Testis (tissue), 5 donors: ENCODE measurements around the gene CD151. TPM values are rescaled to one million over a fixed set of nuclear protein-coding genes. Genes with fewer than 3 reads are reported as not detected.
A peak's percentile ranks its signal among the peaks of the same experiment; 100 is the strongest.

ENCODE experiments used
- DNase-seq: peaks from one replicate; pipeline ENCODE4 v3.0.0-alpha.2; 2019
- H3K27ac ChIP-seq, 2 donors: fragments of 200-600 bp; sonication (generic); one replicate each; pipeline ENCODE4 v1.5.1; 2019
- H3K27me3 ChIP-seq: fragments of 200-600 bp; sonication (generic); one replicate; pipeline ENCODE4 v1.5.1; 2019
- H3K36me3 ChIP-seq: fragments of 200-600 bp; sonication (generic); one replicate; pipeline ENCODE4 v1.5.1; 2017; ENCODE audit warnings: low read depth; ENCODE audit errors: missing control alignments
- H3K4me1 ChIP-seq: fragments of 200-600 bp; sonication (generic); one replicate; pipeline ENCODE4 v1.5.1; 2019
- H3K4me3 ChIP-seq, 2 donors: fragments of 200-600 bp; sonication (generic); one replicate each; pipeline ENCODE4 v1.5.1; 2017 to 2019
- H3K9me3 ChIP-seq: fragments of 200-600 bp; sonication (generic); one replicate; pipeline ENCODE4 v1.5.1; 2017
- POLR2A ChIP-seq: fragments of 450-650 bp; IDR thresholded peaks from one replicate; pipeline ENCODE4 v1.6.1; 2017; ENCODE audit warnings: antibody characterized with exemption, mild to moderate bottlenecking, moderate library complexity
- WGBS, 2 donors: methylation state at CpG; one replicate each; pipeline ENCODE4 v1.1.5; 2018; 5-methylcytosine and 5-hydroxymethylcytosine counted together
- intact Hi-C: fragments of 100-400 bp; cut with DNase I; formaldehyde crosslinking; loops from one replicate; pipeline ENCODE4 v1.15.1; 2023; ENCODE audit warnings: low total_unique reads
- long read RNA-seq, 2 donors: transcript quantifications; one replicate each; lab custom pipeline, GENCODE V29; 2026
- polyA plus RNA-seq: library from polyadenylated mRNA; stranded (reverse); fragments of 350-450 nt; fragmentation: Illumina TruSeq; extraction: RNeasy Lipid Tissue Mini Kit (QIAGEN cat#74804); gene quantifications from one replicate; pipeline ENCODE4 v1.2.3, GENCODE V29; 2014; ENCODE audit warnings: low read depth, low replicate concordance; ENCODE audit not compliant: insufficient read depth
- total RNA-seq, 2 donors: library from RNA; depleted of rRNA; stranded (reverse); fragments of >200 nt; gene quantifications; one replicate each; pipeline ENCODE4 v1.2.3, GENCODE V29; 2016
- TF ChIP-seq, protein P1 (sequence below), 3 experiments: fragments of 450-650 bp in 2 of 3; fragments of 200-600 bp in 1 of 3; sonication (generic) in 1 of 3; IDR thresholded peaks; one replicate each; pipeline ENCODE4 v1.5.1; 2016 to 2019; ENCODE audit warnings: antibody characterized with exemption in 3 of 3, mild to moderate bottlenecking in 2 of 3, moderate library complexity in 1 of 3

CD151 gene
- 100 to 1,000 TPM; 108 to 195 TPM for total RNA-seq
- polyA plus RNA-seq, result 201 TPM
- long read RNA-seq, donor 1, transcript CD151-203 (8 exons, 1,486 nt), result major isoform, 22 of 49 reads
- long read RNA-seq, donor 1, transcript CD151-202 (9 exons, 1,658 nt), result minor isoform, 18 of 49 reads
- long read RNA-seq, donor 1, partial matches to known transcripts, result 5 of 49 reads
- long read RNA-seq, donor 1, other reads (novel, unspliced or antisense), result 0 of 49 reads
- long read RNA-seq, donor 2, transcript CD151-203 (8 exons, 1,486 nt), result major isoform, 12 of 43 reads
- long read RNA-seq, donor 2, transcript CD151-202 (9 exons, 1,658 nt), result minor isoform, 8 of 43 reads
- long read RNA-seq, donor 2, partial matches to known transcripts, result 21 of 43 reads
- long read RNA-seq, donor 2, other reads (novel, unspliced or antisense), result 0 of 43 reads

DNA sequence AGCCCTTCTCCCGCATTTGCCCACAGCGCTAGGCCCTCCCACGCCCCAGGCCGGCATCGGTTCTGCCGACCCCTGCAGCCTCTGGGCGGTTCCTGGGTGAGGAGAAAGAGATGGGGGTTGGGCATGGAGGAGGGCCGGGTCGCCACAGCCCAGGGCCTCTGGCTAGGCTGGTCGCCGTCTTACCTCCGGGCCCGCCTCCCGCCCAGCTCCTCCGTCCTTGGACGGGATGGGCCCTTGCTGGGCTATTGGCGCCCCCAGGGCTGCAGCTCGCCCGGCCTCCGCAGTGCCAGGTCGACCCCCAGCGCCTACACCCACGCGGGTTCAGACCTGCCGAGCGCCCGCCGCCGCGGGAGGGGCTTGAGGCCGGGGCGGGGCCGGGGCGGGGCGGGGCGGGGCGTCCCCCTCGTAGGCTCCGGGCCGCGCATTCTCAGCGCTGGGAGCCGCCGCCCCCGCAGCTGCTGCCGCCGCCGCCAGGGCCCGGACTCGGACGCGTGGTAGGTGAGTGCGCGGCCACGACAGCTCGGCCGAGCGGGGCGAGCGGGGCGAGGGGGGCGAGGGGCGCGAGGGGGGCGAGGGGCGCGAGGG lies at the start of gene CD151:
TSS of gene CD151 (plus strand) at position 424 of the 585 bp plus-strand sequence. CDS start 3,118 bp downstream, outside the sequence.
- TF ChIP-seq POLR2A, result no peak
- TF ChIP-seq, protein P1, sequence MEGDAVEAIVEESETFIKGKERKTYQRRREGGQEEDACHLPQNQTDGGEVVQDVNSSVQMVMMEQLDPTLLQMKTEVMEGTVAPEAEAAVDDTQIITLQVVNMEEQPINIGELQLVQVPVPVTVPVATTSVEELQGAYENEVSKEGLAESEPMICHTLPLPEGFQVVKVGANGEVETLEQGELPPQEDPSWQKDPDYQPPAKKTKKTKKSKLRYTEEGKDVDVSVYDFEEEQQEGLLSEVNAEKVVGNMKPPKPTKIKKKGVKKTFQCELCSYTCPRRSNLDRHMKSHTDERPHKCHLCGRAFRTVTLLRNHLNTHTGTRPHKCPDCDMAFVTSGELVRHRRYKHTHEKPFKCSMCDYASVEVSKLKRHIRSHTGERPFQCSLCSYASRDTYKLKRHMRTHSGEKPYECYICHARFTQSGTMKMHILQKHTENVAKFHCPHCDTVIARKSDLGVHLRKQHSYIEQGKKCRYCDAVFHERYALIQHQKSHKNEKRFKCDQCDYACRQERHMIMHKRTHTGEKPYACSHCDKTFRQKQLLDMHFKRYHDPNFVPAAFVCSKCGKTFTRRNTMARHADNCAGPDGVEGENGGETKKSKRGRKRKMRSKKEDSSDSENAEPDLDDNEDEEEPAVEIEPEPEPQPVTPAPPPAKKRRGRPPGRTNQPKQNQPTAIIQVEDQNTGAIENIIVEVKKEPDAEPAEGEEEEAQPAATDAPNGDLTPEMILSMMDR (IDR thresholded peaks at IDR 0.05), result no peak
- intact Hi-C loops, result no loop called here
- H3K4me3 ChIP-seq, result peak within 1 kb of the TSS; percentile 60 to 76
- WGBS, 2 donors, result 3% methylated on average over 24 of the region's 67 CpGs; no CpG with 5 or more reads in 1 of the 2 donors
- DNase-seq, result peak; percentile 76
- peak within 1 kb of the TSS; percentile 55 to 81 for H3K27ac ChIP-seq
- no peaks in the 10 kb centered on the region for H3K36me3 ChIP-seq
- H3K27me3 ChIP-seq, result no peaks in the 10 kb centered on the region
- H3K4me1 ChIP-seq, result peaks cover 47% of the 10 kb centered on the region
- H3K9me3 ChIP-seq, result no peaks in the 10 kb centered on the region

DNA sequence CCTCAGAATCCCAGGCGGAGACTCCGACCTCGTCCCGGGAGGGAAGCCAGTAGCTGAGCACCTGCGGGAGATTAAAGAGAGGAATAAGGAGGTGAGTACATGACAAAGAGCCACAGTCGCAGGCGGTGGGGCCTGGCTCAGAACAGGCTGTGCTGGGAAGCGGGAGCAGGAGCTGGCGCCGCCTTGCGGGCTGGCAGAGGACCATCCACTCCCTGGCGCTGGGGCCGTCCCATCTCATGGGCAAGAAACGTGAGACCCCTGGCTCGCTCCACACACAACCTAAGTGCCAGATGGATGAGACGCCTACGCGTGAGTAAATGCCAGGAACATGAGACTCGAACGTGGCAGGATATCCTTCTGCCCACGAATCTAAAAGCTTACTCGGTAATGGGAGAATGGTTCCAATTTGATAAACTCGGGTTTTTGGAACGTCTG lies 49.2 kb upstream of the CD151 start:
- H3K4me3 ChIP-seq, result no peak overlapping the region
- no peaks in the 10 kb centered on the region for H3K9me3 ChIP-seq
- no peak overlapping the region for H3K27ac ChIP-seq
- DNase-seq, result peak; percentile 55
- intact Hi-C loops, result no loop called here
- 46 to 52% methylated on average over 24 of the region's 24 CpGs for WGBS, 2 donors
- TF ChIP-seq POLR2A, result no peak
- TF ChIP-seq, protein P1 (IDR thresholded peaks at IDR 0.05), result peak; percentile 14 to 63 (median 31)
- peaks cover under 1% of the 10 kb centered on the region for H3K4me1 ChIP-seq
- no peaks in the 10 kb centered on the region for H3K36me3 ChIP-seq
- no peaks in the 10 kb centered on the region for H3K27me3 ChIP-seq

DNA sequence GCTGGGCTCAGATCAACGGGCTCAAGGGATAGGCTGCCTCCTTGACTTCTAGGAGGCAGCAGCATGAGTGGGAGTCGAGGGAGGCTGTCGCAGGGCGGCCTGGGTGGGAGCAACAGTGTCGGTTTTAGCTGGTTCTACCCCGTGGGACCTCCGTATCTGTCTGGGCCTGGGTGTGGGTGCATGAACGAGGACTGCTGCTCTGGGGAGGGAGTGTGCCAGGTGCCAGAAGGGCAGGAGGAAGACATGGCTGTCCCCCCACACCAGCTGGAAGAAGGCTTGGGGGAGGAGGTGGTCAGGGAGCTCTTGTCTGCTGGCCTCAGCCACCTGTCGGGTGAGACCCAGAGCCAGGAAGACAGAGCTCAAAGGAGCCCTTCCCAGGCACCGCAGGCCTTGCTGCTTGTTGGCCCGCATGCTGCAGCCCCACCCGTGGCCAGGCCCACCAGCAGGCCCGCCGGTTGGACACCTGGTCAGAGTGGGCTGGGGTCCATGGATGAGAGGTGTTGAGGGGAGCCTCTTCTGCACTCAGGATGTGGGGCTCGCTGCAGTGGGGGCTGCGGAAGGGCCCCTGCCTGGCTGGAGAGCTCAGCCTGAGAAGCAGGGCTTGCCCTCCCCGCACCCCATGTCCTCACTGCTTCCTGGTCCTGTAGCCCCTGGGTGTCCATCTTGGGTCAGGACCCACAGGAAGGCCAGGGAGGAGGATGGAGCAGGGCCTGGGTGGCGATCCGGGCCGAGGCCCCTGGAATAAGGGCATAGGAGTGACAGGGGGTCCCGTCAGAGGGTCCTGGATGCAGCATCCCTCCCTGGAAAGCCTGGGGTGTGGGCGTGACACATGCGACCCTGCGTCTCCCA lies 46.3 kb upstream of the CD151 start:
- no peak overlapping the region for H3K27ac ChIP-seq
- no peaks in the 10 kb centered on the region for H3K27me3 ChIP-seq
- H3K36me3 ChIP-seq, result no peaks in the 10 kb centered on the region
- H3K4me3 ChIP-seq, result no peak overlapping the region
- intact Hi-C loops, result no loop called here
- peak; percentile 41 for DNase-seq
- TF ChIP-seq, protein P1 (IDR thresholded peaks at IDR 0.05), result no peak
- no peak for TF ChIP-seq POLR2A
- no peaks in the 10 kb centered on the region for H3K4me1 ChIP-seq
- 71 to 76% methylated on average over 10 to 23 of the region's 24 CpGs for WGBS, 2 donors
- H3K9me3 ChIP-seq, result no peaks in the 10 kb centered on the region

DNA sequence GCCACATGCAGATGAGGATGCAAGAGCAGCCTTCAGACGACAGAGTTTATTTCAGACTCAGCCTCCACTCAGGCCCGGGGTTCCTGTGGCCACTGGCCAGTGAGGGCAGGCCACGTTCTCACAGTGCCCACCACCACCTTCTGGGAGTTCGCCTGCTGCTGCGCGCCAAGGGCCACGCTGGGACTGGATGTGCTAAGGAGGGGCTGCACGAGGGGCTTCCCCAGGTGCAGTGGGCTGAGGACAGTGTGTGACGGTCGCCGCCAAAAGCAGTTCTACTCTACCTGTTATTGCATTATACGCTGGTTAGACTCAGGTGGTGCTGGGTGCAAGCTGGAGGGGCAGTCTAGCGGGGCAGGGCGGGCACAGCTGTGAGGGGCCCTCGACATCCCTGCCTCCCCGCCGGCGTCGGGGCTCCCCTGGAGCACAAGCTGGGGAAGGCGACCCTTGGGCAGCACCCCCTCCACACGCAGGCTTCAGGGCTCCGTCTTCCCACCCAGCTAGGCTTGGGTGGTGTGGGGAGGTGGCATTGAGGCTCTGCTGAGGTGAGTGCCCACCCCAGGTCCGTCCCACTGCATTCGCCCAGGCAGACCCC lies 45.6 kb upstream of the CD151 start:
- Histone ChIP-seq H3K27ac (no peak overlapping the region), H3K4me1 (no peaks in the 10 kb centered on the region), H3K36me3 (no peaks in the 10 kb centered on the region), H3K9me3 (no peaks in the 10 kb centered on the region), H3K4me3 (no peak overlapping the region), H3K27me3 (no peaks in the 10 kb centered on the region)
- intact Hi-C loops, result no loop called here
- no peak for DNase-seq
- 90 to 93% methylated on average over 8 to 24 of the region's 24 CpGs for WGBS, 2 donors
- TF ChIP-seq, protein P1 (IDR thresholded peaks at IDR 0.05), result no peak
- no peak for TF ChIP-seq POLR2A
